GM19463 (cell line): Measurements from ENCODE around the gene OR6P1.

Source experiments
- ATAC-seq: cut with Tn5 transposase; IDR thresholded peaks from one replicate; pipeline ENCODE4 v1.9.1; 2021; ENCODE audit warnings: mild to moderate bottlenecking, moderate library complexity; ENCODE audit not compliant: unreplicated experiment

The OR6P1 gene

GRCh38 chr1:158570480-158570879 lies at the start of gene OR6P1:
Gene OR6P1 (minus strand): TSS chr1:158570580. CDS start chr1:158563604, 6,976 bp downstream.
- ATAC-seq: no peak

- no peak for ATAC-seq
These were observed 43.4 kb upstream of the OR6P1 start for GRCh38 chr1:158613764-158614163.

DNA sequence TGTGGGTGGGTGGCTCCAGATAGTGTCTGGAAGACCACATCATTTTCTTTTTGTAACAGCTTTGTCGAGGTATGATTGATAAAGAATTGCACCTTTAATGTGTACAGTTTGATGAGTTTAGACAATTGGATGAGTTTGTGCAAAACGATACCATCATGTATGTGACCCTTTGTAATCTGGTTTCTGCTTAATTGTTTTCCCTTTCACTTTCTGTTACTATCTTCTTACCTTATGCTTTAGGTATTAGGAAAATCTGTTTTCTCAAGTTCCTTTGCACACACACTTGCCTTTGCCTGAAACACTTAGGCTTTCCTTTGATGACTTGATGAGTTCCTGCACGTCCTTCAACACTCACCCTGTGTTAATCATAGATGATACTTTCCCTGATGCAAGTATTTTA lies 41.5 kb upstream of the OR6P1 start:
- no peak for ATAC-seq

GRCh38 chr1:158607296-158607695 lies 36.9 kb upstream of the OR6P1 start:
- no peak for ATAC-seq

DNA sequence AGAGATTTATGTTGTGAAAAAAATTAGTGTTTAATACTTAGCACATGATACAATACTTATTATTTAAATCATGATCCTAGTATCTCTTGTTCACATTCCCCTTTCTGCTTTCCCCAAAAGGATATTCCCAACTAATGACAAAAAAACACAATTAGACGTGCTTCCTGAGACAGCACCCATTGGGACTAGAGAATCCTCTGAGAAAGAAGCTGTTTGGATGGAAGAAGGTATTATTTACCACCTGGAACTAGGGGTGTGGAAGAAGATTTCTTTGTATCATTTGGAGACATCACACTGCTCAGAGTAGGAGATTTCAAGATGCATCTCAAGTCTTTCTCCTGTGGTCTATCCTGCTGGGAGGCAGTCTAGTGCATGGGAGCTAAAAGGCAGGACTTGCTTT lies 34.6 kb upstream of the OR6P1 start, which contains the start of gene OR10Z1:
OR10Z1 (plus strand) TSS at position 301 of the 400 bp plus-strand sequence. CDS start 1,171 bp downstream, outside the sequence.
- no peak for ATAC-seq

DNA sequence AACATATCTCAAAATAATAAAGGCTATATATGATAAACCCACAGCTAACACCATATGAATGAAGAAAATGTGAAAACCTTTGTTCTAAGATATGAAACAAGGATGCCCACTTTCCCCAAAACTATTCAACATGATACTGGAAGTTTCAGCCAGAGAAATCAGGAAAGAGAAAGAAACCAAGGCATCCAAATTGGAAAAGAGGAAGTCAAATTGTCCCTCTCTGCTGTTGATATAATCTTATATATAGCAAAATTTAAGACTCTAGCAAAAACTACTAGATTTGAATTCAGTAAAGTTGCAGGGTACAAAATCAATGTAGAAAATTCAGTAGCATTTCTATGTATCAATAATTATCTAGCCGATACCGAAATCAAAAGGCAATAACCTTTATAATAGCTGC lies 30.4 kb upstream of the OR6P1 start:
- ATAC-seq: no peak

DNA sequence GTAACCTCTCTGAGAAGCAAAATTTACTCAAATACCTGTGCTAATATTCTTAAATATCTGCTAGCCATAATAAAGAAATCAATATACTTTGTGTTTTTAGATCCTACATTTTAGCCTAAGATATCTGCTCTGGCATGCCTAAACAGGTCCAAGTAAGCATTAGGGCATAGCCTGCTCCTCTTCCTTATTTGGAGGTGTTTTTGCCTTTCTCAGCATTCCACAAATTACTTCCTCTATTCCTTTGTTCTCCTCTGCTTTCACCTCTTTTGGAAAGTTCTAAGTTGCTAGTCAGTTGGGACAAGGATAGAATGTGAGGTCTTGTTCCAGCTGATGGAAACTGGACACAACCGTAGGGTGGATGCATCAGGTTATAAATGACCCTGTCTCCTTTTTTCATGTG lies 16.6 kb upstream of the OR6P1 start:
- no peak for ATAC-seq

DNA sequence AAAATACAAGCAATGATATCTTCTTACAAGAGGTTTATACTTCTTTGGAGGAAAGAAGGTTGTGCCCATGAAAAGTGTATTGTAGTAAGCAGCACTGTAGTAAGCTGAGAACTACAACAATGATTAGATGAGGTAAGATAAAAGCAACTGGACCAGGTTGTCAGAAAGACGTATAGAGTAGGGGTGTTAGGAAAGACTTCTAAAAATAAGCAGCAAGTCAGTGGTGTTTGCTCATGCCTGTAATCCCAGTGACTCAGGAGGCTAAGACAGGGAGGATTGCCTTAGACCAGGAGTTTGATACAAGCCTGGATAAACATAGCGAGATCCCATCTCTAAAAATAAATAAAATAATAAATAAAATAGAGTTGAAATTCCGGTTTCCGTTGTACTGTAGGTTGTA lies 13.6 kb upstream of the OR6P1 start:
- ATAC-seq: no peak

- ATAC-seq: no peak
These were observed 9.4 kb upstream of the OR6P1 start, which contains the start of gene OR10X1 for GRCh38 chr1:158579733-158580132. Gene OR10X1 (minus strand): TSS chr1:158579899. CDS start chr1:158579899, 0 bp downstream.

DNA sequence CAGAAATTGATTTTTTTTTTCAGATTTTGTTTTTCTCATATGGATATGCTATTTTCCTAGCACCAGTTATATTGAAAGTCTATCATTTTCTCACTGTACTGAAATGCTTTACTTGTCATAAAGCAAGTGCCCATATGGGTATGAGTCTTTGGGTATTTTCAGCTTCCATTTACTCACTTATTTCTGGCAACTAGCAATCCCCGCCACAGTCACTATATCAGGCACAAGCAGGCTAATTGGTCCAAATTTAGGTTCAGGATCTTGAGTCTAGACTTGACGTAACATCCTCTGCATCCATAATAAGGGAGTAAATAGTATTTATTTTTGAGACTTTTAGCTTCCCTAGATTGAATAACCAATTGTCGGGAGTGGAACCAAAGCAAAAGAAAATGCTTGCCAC lies 7.2 kb upstream of the OR6P1 start:
- no peak for ATAC-seq

DNA sequence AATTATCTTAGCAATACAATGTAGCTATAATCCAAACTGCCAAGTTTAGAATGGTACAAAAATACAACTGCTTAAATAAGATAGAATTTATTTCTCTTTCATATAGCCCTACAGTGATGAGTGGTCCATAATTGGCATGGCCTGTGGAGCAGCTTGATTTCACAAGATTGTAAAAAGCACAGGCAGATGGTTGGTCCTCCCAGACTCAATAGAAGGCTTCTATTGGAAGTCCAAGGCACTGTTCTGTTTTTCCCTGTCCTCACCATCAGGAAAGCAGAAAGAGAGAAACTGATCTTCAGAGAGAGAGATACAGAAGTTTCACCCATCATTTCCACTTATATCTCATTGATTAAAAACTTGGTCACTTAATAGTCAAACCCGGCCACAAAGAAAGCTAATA lies 1.8 kb upstream of the OR6P1 start:
- ATAC-seq: no peak

GRCh38 chr1:158564608-158565007 lies 5.8 kb downstream of the OR6P1 start:
- no peak for ATAC-seq

DNA sequence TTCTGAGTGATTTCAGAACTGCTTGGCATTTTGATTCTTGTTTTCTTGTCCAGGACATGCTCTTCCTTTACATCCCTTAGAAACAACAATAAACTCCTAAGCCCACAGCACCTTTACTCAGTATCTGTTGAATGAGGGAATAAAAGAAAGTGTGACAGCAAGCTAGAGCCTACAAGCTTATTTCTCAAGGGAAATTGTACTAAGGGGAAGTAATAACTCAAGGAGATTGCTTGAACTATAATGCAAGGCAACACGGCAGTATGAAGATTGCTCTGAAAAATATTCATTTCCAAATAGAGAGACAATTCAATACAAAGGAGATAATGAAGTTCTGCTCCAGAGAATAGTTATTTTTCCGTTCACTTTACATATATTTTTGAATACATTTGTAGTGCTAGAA lies 6.5 kb downstream of the OR6P1 start:
- ATAC-seq: no peak

DNA sequence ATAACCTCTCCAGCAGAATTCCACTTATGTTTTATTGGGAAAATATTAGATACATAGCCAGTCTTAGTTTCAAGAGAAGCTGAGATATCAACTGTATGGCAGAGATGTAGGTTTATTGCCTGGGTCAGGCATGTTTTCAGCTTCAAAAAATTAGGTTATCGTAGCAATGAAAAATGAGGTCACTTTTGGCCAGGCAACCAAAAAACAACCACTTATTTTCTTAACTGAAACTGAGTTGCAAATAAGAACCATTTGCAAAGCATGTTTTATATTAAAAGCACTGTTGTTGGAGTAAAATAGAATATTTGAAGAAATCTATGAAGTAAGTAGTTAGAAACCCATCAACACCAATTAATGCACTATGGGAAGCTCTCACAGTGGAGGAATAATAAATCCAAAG lies 10.7 kb downstream of the OR6P1 start:
- no peak for ATAC-seq

DNA sequence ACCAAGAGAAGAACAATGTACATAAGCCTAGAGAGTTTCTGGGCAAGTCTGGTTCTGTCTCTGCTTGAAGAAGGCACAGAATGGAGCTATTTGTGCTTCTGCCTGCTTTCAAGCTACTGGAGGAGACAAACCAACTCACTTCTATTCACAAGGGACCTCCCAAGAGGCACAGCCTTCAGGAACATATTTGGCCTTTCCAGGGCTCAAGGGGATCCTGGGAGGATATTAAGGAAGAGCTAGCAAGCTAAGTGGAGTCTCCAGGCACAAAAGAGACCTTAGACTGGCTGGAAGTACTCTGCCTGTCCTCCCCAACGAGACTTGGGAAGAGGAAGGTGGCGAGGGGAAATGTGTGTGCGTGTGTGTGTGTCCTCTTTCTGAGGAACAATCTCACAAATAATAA lies 16.0 kb downstream of the OR6P1 start, which contains the start of gene OR6Y1:
OR6Y1 (minus strand) TSS at position 54 of the 400 bp plus-strand sequence. CDS start 6,300 bp downstream, outside the sequence.
- ATAC-seq: no peak

GRCh38 chr1:158552296-158552695 lies 18.1 kb downstream of the OR6P1 start:
- ATAC-seq: no peak

DNA sequence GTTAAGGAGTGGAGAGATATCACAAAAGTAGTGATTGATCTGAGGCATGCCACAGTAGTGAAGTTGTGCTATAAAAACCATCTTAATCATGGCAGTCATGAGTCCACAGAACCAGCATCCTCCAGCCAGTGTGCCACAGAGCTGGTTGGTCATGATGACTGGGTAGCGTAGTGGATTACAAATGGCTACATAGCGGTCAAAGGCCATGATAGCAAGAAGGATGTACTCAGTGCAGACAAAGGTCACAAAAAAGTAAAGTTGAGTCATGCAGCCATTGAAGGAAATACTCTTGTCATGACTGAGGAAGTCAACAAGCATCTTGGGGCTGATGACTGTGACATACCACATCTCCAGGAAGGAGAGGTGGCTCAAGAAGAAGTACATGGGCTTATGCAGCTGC lies 22.8 kb downstream of the OR6P1 start:
- no peak for ATAC-seq

- ATAC-seq: no peak
These were observed 32.8 kb downstream of the OR6P1 start for GRCh38 chr1:158537609-158538008.

DNA sequence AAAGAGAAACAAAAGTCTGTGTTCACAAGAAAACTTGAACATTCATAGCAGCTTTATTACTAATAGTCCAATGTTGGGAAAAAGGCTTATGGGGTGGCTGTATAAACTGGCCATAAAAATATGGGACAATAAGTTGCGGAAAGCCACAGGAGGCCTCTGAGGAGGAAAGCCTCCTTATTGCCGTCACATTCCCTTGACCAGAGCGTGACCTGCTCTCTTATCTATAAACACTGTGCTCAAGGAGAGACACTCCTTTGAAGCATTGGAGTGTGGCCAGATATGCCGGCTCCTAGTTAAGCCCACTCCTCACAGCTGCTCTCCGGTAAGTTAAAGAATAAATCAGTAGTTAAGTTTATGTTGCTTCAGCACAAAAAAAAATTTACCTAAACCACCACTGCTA lies 35.9 kb downstream of the OR6P1 start:
- no peak for ATAC-seq

GRCh38 chr1:158527190-158527815 lies 43.1 kb downstream of the OR6P1 start:
- ATAC-seq: no peak

- no peak for ATAC-seq
These were observed 48.7 kb downstream of the OR6P1 start for GRCh38 chr1:158521666-158522058.

- ATAC-seq: no peak
These were observed 49.3 kb downstream of the OR6P1 start for GRCh38 chr1:158520955-158521665.
